ENCODE results near the gene ATP12A. TPM values are rescaled to one million over a fixed set of nuclear protein-coding genes. Genes with fewer than 3 reads are reported as not detected.

Gene ATP12A
- total RNA-seq, 2 donors from 2014 or later = under 0.01 to 0.26 TPM

- Histone ChIP-seq H3K27me3 (no peaks in the 10 kb centered on the region), H3K36me3 (replicated peaks in 1 of 2; ENCODE audit: insufficient read depth in 1 of 2, low read depth in 2 of 2) (no peaks in the 10 kb centered on the region), H3K4me1 (peaks cover 4% of the 10 kb centered on the region), H3K9me3 (no peaks in the 10 kb centered on the region), H3K4me3 (no peak overlapping the region), H3K27ac (no peak overlapping the region)
- TF ChIP-seq POLR2A (IDR thresholded peaks at IDR 0.05) (no peak), CTCF (IDR thresholded peaks at IDR 0.05) (no peak)
- WGBS, 2 donors = 52 to 77% methylated on average over 2 to 3 of the region's 3 CpGs
- ATAC-seq = no peak
- intact Hi-C loops (cut with DNase I) = no loop called here
- no peak for DNase-seq
Measured at GRCh38 chr13:24652359-24652758, 27.8 kb upstream of the ATP12A start.

GRCh38 chr13:24654741-24655140 is 25.5 kb upstream of the ATP12A start:
- DNase-seq (no peak), ATAC-seq (no peak)
- intact Hi-C loops (cut with DNase I) = no loop called here
- Histone ChIP-seq H3K4me1 (peaks cover 2% of the 10 kb centered on the region), H3K27me3 (no peaks in the 10 kb centered on the region), H3K9me3 (no peaks in the 10 kb centered on the region), H3K4me3 (no peak overlapping the region), H3K27ac (no peak overlapping the region), H3K36me3 (replicated peaks in 1 of 2; ENCODE audit: insufficient read depth in 1 of 2, low read depth in 2 of 2) (no peaks in the 10 kb centered on the region)
- no peak for TF ChIP-seq POLR2A (IDR thresholded peaks at IDR 0.05)
- TF ChIP-seq CTCF (IDR thresholded peaks at IDR 0.05) = no peak
- 67 to 69% methylated on average over 7 of the region's 7 CpGs for WGBS, 2 donors

- Histone ChIP-seq H3K4me1 (no peaks in the 10 kb centered on the region), H3K27me3 (no peaks in the 10 kb centered on the region), H3K36me3 (replicated peaks in 1 of 2; ENCODE audit: insufficient read depth in 1 of 2, low read depth in 2 of 2) (no peaks in the 10 kb centered on the region), H3K4me3 (no peak overlapping the region), H3K27ac (no peak overlapping the region), H3K9me3 (no peaks in the 10 kb centered on the region)
- intact Hi-C loops (cut with DNase I) = no loop called here
- TF ChIP-seq CTCF (IDR thresholded peaks at IDR 0.05) (no peak), POLR2A (IDR thresholded peaks at IDR 0.05) (no peak)
- DNase-seq (no peak), ATAC-seq (no peak)
- 27 to 41% methylated on average over 3 of the region's 3 CpGs for WGBS, 2 donors
Measured at GRCh38 chr13:24659239-24659638, 21.0 kb upstream of the ATP12A start.

GRCh38 chr13:24660023-24660741 is 20.0 kb upstream of the ATP12A start:
- no peaks in the 10 kb centered on the region for H3K36me3 ChIP-seq (replicated peaks in 1 of 2; ENCODE audit: insufficient read depth in 1 of 2, low read depth in 2 of 2)
- H3K4me3 ChIP-seq = no peak overlapping the region
- WGBS, 2 donors = 35 to 37% methylated on average over 4 of the region's 4 CpGs
- ATAC-seq = no peak
- TF ChIP-seq POLR2A (IDR thresholded peaks at IDR 0.05) (no peak), CTCF (IDR thresholded peaks at IDR 0.05) (no peak)
- no peaks in the 10 kb centered on the region for H3K9me3 ChIP-seq
- no peak overlapping the region for H3K27ac ChIP-seq
- no peak for DNase-seq
- no peaks in the 10 kb centered on the region for H3K27me3 ChIP-seq
- intact Hi-C loops (cut with DNase I) = no loop called here
- H3K4me1 ChIP-seq = no peaks in the 10 kb centered on the region

GRCh38 chr13:24661713-24662112 is 18.5 kb upstream of the ATP12A start:
- H3K4me1 ChIP-seq = no peaks in the 10 kb centered on the region
- TF ChIP-seq POLR2A (IDR thresholded peaks at IDR 0.05) = no peak
- ATAC-seq (no peak), DNase-seq (no peak)
- H3K27me3 ChIP-seq = no peaks in the 10 kb centered on the region
- 48 to 70% methylated on average over 5 of the region's 5 CpGs for WGBS, 2 donors
- H3K4me3 ChIP-seq = no peak overlapping the region
- intact Hi-C loops (cut with DNase I) = no loop called here
- H3K9me3 ChIP-seq = no peaks in the 10 kb centered on the region
- no peak overlapping the region for H3K27ac ChIP-seq
- no peaks in the 10 kb centered on the region for H3K36me3 ChIP-seq (replicated peaks in 1 of 2; ENCODE audit: insufficient read depth in 1 of 2, low read depth in 2 of 2)

All from body of pancreas (tissue), 4 donors.